ENCODE measurements around the gene TRIM26.

Gene TRIM26

DNA sequence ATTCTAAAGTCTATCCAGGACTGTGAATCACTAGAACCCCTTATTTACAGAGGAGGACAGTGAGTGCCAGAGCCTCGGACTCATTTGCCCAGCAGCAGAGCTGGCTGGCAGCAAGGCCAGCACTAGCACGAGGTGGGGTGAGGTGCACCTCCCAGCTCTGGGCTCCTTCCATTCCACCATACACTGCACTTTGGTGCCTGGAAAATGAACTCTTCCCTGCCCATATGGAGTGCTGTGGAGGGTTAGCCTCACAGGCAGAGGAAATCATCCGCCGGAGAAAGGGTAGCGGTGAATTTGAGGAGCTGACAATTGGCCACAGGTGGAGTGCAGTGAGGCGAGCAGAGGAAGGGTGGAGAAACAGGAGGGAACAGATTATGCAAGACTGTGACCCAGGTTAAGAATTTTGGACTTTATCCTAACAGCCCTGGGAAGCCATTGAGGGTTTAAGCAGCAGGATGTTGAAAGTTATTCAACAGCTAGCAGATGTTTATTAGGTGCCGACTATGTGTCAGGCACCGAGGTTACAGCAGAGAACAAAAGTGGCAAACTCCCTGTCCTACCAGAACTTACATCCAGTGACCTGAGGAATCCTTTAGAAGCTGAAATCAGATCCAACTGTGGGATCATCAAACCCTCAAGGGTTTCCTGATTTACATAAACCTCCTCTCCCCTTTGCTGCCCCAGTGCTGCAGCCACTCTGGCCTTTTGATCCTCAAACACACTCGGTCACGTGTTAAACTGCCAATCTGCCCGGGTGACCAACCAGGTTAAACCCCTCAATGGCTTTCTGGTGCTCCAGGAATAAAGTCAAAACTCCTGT is 6.2 kb downstream of the TRIM26 start:
- DNase-seq = no peak

DNA sequence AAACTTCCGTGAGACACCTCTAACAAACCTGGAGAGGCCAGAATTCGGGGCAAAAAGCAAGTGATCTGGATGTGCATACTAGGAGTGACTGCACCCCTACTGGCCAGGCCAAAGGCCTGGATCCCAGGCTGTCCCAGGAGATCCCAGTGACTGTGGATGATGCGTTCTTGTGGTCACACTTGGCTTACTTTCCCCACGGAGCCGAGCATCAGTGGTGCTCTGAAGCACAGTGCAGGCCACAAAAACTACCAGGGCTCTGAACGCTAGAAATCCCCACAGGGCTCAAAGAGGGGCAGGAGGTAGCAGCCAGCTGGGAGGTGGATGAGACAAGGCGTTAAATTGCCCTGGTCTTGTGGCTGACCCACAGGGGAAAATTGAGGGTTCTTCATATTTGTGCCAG is 7.1 kb downstream of the TRIM26 start:
- no peak for DNase-seq

DNA sequence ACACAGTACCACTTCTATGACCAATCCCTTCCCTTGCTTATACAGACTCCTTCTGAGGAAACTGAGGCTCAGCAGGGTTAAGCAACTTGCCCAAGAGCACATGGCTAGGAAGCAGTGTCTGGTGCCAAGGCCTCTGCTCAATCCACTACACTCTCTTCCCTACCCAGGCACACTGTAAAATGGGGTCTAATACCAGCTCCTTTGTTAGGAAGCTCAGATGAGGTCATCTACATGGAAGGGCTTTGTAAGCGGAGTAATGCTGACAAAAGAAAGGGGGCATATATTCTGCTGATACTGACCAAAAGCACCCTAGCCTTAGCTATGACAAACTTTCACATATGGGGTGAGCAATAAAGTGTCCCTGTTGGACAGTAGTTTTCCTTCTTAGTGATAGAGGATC is 9.1 kb downstream of the TRIM26 start:
- DNase-seq = no peak

DNA sequence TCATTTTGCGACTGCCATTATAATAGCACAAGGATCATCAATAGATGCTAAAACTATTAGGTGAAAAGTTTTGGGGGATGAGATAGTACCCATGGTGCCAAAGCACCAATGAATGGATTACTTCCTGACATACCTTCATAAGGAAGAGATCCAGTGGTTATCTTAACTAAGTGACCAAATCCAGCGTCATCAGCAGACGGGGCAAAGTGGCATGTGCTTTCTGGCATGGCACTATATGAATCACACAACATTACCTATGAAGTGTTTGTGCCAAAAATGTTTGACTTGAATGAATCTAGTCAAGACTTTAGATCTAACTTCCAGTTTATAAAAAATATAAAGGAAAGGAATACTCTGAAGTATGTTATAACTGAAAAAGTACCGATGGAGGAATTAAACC is 10.8 kb downstream of the TRIM26 start:
- DNase-seq = no peak

DNA sequence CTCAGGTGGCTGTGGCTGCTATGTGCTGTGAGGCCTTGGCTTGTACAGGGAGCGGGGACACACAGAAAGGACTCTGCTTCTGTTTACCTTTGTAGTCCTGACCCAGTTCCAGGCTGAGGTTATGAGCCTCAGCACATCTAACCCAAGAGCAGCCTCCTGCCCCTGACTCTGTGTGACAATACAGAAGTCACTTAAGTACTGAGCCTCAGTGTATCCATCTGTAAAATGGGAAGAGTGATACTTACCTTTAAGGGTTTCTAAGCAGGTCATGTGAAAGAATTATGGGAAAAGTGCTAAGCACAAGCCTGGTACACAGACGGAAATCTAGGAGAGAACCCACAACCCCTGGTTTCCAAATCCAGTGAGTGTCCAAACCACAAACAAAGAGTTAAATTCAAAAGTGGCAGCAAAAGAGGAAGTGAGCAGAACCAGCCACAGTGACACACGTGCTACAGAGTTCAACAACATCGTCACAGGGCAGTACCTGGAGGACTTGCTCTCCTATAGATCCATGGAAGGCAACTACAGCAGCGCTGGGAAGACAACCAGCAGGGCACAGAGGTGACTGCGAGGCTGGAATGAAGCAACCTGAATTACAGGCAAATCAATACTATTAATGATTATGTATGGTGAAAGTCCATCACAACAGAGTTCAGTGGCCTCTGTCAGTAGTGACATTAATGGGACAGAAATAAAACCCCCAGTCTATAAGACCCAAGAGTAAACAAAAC is 12.5 kb downstream of the TRIM26 start:
- DNase-seq = no peak

DNA sequence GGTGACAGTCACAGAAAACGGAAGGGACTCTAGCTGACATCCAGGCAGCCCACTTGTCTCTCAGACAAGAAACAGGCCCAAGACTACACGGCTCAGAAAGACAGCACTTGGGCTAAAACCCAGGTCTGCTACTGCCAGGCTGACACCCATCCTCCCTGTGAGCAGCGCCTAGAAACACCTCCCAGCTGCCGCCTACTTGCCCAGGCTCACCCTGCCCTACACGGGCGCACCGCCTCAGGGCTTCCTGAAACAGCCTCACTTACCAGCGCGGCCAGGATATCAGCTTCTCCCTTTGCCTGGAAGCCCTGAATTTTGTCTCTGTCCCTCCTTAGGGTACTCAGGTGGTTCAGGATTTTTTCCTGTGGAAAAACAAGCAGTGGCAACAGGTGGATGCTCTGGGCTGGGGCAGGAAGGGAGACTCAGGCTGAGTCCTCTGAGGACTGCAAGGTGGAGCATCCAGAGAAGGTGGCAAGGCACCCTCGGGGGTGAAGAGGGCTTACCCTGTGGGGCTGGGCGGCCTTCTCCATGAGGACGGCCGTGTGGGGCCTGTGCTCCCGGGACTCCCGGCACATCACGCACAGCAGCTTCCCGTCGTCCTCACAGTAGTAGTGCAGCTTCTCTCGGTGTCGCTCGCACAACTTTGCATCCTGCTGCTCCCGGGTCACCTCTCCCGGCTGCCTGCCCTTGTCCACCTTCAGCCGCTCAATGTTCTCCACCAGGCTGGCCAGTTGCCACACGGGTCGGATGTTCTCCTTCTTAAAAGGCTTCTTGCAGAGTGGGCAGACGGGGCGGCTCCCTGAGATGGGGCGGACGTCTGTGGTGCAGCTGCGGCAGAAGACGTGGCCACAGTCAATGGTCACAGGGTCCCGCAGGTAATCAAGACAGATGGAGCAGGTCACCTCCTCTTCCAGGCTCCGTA is 14.8 kb downstream of the TRIM26 start:
- DNase-seq = no peak

DNA sequence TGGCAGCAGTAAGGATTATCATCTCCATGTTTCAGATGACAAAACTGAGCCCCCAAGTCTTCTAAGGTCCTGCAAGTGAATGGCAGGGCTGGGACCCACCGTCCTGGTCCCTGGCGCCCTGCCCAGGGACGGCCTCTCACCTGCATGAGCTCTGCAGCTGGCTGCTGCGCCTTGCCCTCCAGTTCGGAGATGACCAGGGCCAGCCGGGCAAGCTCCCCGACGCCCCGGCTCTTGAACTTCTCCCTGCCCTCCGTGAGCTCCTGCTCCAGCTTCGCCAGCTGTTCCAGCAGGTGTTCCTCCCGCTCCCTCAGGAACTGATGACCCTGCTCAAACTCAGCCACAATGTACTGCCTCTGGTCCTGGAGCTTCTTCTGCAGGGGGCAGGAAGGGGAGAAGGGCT is 16.8 kb downstream of the TRIM26 start:
- DNase-seq = no peak

DNA sequence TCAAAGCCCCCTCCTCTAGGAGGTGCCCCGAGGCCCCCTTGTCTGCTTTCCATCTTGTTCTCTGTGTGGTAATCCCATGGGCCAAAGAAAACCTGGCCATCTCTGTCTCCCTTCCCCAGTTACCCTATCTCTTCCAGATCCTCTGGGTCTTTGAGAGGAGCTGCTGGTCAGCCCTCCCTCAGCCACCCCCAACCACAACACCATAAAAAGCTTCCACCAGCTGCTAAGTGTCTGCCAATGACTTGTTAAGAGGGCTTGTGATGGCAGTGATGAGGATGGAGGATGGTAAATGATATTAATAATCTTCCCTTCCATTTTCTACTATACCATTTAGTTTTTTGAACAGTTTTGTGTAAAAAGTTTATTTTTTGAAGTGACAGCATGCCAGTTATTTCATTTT is 17.3 kb downstream of the TRIM26 start:
- DNase-seq = no peak

DNA sequence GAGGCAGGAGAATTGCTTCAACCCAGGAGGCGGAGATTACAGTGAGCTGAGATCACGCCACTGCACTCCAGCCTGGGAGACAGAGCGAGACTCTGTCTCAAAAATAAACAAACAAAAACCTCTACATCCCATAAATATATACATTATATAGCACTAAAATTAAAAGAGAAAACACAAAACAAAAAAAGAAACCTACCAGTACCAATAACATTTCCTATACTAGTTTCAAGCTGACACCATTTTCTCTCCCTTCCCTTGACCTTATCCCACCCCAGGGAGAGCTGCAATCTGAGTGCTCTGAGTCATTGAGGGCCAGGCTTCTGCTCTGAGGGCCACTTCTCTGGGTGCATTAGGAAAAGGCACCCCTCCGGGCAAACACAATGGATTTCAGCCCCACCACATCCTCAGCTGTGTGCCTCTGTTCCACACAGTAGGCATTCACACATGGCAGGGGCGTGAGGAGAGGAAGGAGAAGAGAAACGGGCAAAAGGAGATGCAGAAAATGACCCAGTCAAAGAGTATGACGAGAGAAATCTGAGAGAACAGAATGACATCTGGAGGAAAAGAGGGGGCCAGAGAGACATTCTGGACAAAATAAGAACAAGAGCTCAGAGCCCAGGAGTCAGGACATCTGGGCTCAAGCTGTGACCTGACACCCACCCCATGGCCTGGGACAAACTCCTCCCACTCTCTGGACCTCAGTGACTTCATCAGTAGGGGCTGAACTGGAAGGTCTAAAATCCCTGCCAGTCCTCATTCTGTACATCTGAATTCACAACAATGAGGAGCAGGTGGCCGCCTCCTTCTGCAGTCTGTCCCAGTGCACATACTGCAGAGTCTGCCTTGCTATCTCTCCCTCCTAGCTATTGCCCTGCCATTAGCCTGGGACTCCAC is 18.2 kb downstream of the TRIM26 start:
- no peak for DNase-seq

DNA sequence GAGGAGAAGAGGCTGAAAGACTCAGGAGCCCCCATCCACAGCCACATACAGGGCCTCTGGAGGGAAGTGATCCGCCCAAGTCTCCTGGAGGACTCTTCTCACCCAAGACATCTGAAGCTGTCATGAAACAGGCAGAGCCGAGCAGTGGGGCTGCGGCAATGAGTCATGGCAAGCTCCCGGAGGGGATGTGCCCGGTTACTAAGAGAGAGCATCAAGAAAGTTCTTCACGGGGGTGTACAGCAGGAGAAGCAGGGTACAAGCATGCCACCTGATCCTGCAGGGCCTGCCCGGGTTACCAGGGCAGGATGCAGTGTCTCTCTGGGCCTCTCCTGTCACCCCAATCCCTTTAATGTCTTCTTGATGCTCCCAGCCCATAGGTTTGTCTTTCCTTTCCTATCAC is 21.1 kb downstream of the TRIM26 start:
- DNase-seq = no peak

DNA sequence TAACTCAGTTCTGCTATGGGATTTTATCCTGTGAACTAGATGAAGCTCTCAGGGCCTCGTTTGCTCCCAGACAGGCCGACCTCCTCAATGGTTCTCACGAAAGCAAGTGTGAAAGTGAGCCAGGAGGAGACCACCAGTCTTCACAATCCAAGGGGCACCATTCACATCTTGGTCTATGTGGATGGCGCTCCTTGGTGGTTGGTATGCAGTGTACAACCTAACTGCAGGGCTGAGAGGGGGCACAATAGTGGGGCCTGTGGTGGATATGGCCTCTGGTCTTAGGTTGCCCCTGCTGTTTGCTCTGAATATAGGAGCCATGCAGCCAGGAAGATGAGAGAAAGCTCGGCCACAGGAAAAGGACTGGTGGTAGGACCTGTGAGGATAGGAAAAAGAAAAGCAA is 24.7 kb downstream of the TRIM26 start:
- no peak for DNase-seq

DNA sequence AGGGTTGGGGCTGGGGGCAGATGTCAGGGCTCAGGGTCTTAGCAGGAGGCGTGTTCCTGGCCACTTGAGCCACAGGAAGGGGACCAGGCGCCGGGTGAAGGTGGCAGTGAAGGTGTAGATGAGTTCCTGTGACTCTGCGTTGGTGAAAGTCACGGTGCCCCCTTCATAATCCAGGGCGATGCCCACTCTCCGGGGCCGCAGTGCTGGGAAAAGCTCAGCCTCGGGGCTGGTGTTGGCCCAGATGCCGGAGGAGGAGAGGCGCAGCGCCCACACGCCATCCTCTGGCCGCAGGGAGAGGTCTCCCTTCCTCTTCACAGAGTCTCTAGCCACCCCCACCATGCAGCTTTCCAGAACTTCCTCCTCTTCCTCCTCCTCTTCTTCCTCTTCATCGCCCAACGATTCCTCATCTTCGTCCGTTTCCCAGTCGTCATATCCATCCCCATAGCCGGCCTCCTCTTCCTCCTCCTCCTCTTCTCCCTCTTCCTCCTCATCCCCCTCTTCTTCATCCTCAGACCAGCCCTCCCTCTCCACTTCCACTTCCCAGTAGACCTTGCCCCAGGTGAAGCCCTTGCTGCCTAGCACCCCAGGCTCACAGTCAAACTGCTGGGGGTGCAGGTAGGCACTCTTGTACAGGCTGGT is 27.2 kb downstream of the TRIM26 start:
- no peak for DNase-seq

DNA sequence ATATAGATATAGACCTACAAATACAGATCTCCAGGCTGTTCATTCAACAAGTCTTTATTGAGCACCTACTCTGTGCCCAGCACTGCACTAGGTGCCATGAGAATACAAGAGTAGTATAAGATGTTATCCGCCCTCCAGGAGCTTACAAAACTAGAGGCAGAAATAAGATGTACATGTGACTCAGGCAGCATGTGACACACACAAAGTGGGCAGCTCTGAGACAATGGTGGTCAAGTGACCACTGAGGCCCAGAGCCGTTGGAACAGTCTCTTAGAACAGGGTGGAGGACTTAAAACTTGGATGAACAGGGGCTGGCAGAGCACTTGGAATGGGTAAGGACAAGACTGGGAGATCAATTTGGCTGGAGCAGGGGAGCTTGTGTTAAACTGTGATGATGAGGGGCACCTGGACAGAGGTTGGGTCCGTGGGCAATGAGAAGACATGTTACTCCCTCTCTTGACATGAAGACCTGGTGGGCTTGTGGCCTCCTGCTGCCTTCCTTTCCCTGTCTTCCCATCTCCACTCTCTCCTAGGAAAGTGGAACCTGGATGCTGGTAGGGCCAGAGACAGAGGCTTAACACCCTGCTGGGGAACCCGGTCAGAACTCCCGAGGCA is 28.7 kb downstream of the TRIM26 start:
- no peak for DNase-seq

DNA sequence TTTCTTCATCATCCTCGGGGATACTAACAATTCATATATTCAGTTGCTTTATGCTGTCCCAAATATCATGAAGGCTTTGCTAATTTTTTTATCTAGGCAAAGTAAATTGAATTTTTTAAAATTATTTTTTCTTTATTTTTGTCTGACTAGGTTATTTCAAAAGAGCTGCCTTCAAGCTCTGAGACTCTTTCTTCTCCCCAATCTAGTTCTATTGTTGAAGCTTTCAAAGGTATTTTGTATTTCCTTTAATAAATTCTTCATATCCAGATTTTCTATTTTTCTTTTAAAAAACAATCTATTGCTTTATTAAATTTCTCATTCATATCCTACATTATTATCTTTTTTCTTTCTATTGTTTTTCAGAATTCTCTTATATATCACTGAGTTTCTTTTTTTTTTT is 33.1 kb downstream of the TRIM26 start:
- DNase-seq = no peak

DNA sequence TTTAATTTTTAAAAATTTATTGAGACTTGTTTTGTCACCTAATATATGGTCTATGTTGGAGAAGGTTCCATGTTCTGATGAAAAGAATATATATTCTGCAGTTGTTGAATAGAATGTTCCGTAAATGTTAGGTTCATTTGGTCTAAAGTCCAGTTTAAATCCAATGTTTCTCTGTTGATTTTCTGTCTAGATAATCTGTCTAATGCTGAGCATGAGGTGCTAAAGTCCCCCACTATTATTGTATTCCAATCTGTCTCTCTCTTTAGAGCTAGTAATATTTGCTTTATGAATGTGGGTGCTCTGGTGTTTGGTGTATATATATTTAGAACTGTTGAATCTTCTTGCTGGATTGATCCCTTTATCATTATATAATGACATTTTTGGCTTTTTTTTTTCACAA is 34.4 kb downstream of the TRIM26 start:
- no peak for DNase-seq

DNA sequence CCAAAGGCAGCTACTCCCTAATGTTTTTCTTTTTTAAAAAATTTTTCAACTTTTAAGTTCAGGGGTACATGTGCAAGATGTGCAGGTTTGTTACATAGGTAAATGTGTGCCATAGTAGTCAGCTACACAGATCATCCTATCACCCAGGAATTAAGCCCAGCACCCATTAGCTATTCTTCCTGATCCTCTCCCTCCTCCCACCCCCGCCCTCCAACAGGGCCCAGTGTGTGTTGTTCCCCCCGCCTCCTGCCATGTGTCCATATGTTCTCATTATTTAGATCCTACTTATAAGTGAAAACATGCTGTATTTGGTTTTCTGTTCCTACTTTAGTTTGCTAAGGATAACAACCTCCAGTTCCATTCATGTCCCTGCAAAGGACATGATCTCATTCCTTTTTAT is 37.4 kb downstream of the TRIM26 start:
- DNase-seq = no peak

DNA sequence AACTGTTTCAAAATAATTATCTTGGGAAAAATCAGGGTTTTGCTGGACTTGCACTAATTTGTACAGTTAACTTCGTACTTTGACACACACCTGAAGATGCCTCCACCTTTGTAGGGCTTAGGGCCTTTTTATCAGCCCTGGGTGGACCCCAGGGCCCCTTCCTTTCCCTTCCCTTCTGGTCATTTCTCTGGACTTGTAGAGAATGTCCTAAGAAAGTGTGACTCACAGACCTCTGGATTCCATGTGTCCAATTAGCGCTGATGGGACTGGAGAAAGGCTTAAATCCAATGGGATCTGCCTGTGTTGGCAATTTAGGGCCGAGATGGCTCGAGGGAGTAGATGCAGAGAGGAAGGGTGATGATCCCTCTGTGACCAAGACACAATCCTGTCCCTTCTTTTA is 40.5 kb downstream of the TRIM26 start:
- no peak for DNase-seq

DNA sequence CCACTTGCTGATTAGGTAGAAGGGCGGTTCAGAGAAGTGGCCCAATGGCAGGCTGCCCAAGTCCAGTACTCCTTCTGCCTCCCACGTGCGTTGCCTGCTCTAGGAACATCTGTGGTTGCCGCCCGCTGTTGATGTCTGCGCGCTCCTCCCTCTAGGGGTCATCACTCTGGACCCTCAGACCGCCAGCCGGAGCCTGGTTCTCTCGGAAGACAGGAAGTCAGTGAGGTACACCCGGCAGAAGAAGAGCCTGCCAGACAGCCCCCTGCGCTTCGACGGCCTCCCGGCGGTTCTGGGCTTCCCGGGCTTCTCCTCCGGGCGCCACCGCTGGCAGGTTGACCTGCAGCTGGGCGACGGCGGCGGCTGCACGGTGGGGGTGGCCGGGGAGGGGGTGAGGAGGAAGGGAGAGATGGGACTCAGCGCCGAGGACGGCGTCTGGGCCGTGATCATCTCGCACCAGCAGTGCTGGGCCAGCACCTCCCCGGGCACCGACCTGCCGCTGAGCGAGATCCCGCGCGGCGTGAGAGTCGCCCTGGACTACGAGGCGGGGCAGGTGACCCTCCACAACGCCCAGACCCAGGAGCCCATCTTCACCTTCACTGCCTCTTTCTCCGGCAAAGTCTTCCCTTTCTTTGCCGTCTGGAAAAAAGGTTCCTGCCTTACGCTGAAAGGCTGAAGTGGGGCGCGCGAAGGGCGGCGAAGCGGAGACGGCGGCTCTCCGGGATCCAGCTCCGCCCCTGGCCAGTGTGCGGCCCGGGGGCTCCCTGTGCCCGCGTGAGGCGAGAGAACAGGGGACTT is 41.3 kb downstream of the TRIM26 start:
- DNase-seq = peak; percentile 62

DNA sequence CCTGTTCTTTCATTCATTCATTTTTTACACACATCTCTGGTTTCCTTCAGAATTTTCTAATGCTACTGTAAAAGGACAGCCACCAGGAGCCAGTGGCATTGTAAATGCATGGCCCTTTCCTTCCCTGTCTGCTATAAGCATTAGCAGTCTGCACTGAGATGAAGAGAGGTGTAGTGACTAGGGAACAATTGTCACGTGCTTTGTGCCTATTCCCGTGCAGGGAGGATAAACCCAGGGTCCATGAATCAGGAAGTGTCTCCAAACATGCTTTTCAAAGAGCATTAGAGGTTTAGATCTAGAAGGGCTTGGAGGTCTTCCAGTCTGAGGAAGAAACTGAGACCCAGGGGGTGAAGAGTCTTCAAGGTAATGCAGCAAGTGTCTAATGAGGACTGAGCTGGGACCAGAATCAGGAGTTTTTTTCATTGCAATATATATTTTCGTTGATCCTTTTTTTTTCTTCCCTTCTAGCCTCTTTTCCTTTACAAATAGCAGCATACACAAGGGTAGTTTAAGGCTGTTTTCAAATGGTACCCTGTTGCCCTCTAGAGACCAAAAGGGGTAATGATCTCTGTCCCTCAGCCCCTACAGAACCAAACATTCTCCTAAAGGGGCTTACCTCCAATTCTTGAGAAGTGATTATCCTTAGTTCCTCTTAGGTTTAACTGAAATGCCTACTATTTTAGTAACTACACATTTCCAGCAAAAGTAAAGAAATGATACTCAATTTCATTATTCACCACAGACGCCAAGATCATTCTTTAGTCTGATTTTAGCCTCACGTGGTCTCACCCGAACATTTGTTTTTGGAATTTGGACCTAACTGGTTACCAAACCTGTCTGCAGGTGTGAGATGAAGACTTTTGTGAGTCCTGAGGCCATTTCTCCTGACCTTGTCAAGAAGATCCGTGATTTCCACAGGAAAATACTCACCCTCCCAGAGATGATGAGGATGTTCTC is 43.3 kb downstream of the TRIM26 start:
- DNase-seq = peak; percentile 52

Data from DMS79 treated with DMSO at 0.1 percent for 48 hours (cell line).